Activated CD8-positive, alpha-beta T cell treated with anti-CD3 and anti-CD28 coated beads, Interleukin-2, amount 10 ng/mL, durations not matched to agents 7 days and 5 days (primary cell): ENCODE measurements around the gene PGR. TPM values are rescaled to one million over a fixed set of nuclear protein-coding genes. Genes with fewer than 3 reads are reported as not detected.

Experiments
- ATAC-seq: fragments of 150-1000 bp; cut with Tn5 transposase; one replicate; pipeline ENCODE4 v1.10.0; 2021; ENCODE audit warnings: moderate library complexity
- CTCF ChIA-PET: fragments of 350-600 bp; sonication (Branson Sonifier 250); formaldehyde crosslinking; loops from one replicate; lab custom pipeline; 2021; ENCODE audit warnings: antibody characterized with exemption; lab: Charles Lee
- POLR2A ChIA-PET: fragments of 350-600 bp; sonication (Branson Sonifier 250); formaldehyde crosslinking; loops from one replicate; lab custom pipeline; 2021; ENCODE audit warnings: antibody characterized with exemption; lab: Charles Lee
- DNase-seq: peaks from one replicate; pipeline ENCODE4 v3.0.0-alpha.2; 2020
- H3K27ac Mint-ChIP-seq: one replicate; pipeline ENCODE4 v1.8.0; 2021; ENCODE audit warnings: mild to moderate bottlenecking, mixed read lengths
- H3K27me3 Mint-ChIP-seq: one replicate; pipeline ENCODE4 v1.8.0; 2021; ENCODE audit warnings: low read depth, mixed read lengths
- H3K36me3 Mint-ChIP-seq: one replicate; pipeline ENCODE4 v1.8.0; 2021; ENCODE audit warnings: low read depth, mixed read lengths
- H3K4me1 Mint-ChIP-seq: one replicate; pipeline ENCODE4 v1.8.0; 2021; ENCODE audit warnings: low read depth, mixed read lengths
- H3K4me3 Mint-ChIP-seq: one replicate; pipeline ENCODE4 v1.8.0; 2021; ENCODE audit warnings: mild to moderate bottlenecking, mixed read lengths
- H3K9me3 Mint-ChIP-seq: one replicate; pipeline ENCODE4 v1.8.0; 2022; ENCODE audit warnings: mixed read lengths; ENCODE audit not compliant: insufficient read depth
- total RNA-seq, 2 experiments: library from RNA; stranded (reverse); gene quantifications; one replicate each; pipeline ENCODE4 v1.2.3, GENCODE V29; 2021

The PGR gene
- total RNA-seq, result not detected

DNA sequence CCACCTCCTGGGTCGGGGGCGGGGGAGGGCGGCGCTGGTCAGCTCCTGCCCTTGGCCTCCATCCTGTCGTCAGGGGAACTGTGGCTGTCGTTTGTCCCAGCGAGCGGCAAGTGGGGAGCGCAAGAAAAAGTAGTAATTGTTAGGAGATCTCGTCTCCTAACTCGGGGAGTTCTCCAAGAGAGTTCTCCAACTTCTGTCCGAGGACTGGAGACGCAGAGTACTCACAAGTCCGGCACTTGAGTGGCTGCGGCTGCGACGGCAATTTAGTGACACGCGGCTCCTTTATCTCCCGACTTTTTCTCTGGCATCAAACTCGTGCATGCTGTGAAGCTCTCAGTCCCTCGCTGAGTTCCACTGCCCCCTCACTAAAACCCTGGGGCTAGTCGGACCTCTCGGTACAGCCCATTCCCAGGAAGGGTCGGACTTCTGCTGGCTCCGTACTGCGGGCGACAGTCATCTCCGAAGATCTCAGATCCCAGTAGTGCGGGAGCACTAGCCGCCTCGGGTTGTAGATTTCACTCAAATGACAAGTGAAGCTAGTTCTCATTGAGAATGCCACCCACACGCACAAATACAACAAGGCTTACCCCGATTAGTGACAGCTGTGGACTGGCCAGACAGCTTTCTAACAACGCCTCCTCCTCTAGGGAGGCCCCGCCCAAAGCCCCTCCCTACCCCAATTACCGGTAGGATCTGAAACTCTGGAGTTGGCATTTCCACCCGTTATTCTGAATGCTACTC is at the start of gene PGR:
Gene PGR (minus strand): TSS at position 611 of the 741 bp plus-strand sequence. CDS start 743 bp downstream, outside the sequence.
- H3K27ac Mint-ChIP-seq, result no peak within 1 kb of the TSS
- ChIA-PET CTCF (no interaction called here), POLR2A (no interaction called here)
- H3K36me3 Mint-ChIP-seq, result peaks cover 3% of the 10 kb centered on the region
- H3K9me3 Mint-ChIP-seq, result no peaks in the 10 kb centered on the region
- H3K27me3 Mint-ChIP-seq, result peaks cover 30% of the 10 kb centered on the region
- H3K4me1 Mint-ChIP-seq, result peaks cover 4% of the 10 kb centered on the region
- ATAC-seq (no peak), DNase-seq (no peak)
- H3K4me3 Mint-ChIP-seq, result no peak within 1 kb of the TSS

- ChIA-PET POLR2A (no interaction called here), CTCF (no interaction called here)
- Mint-ChIP-seq H3K9me3 (no peaks in the 10 kb centered on the region), H3K36me3 (no peaks in the 10 kb centered on the region), H3K4me3 (no peak overlapping the region), H3K4me1 (no peaks in the 10 kb centered on the region), H3K27me3 (no peaks in the 10 kb centered on the region), H3K27ac (no peak overlapping the region)
- ATAC-seq, result no peak
- no peak for DNase-seq
Measured at GRCh38 chr11:101176381-101176780, 46.8 kb upstream of the PGR start.

GRCh38 chr11:101169944-101170343 is 40.3 kb upstream of the PGR start:
- ATAC-seq, result no peak
- no peak for DNase-seq
- no peaks in the 10 kb centered on the region for H3K36me3 Mint-ChIP-seq
- H3K4me3 Mint-ChIP-seq, result no peak overlapping the region
- no peaks in the 10 kb centered on the region for H3K27me3 Mint-ChIP-seq
- H3K4me1 Mint-ChIP-seq, result no peaks in the 10 kb centered on the region
- POLR2A ChIA-PET, result no interaction called here
- no peak overlapping the region for H3K27ac Mint-ChIP-seq
- CTCF ChIA-PET, result no interaction called here
- peaks cover 11% of the 10 kb centered on the region for H3K9me3 Mint-ChIP-seq

GRCh38 chr11:101166038-101166437 is 36.4 kb upstream of the PGR start:
- ChIA-PET POLR2A (no interaction called here), CTCF (no interaction called here)
- Mint-ChIP-seq H3K4me1 (no peaks in the 10 kb centered on the region), H3K27ac (no peak overlapping the region), H3K27me3 (no peaks in the 10 kb centered on the region), H3K4me3 (no peak overlapping the region), H3K36me3 (no peaks in the 10 kb centered on the region), H3K9me3 (peaks cover 19% of the 10 kb centered on the region)
- ATAC-seq, result no peak
- no peak for DNase-seq

GRCh38 chr11:101158119-101158518 is 28.5 kb upstream of the PGR start:
- H3K36me3 Mint-ChIP-seq, result no peaks in the 10 kb centered on the region
- DNase-seq (no peak), ATAC-seq (no peak)
- H3K27ac Mint-ChIP-seq, result no peak overlapping the region
- H3K9me3 Mint-ChIP-seq, result peaks cover 15% of the 10 kb centered on the region
- H3K4me1 Mint-ChIP-seq, result no peaks in the 10 kb centered on the region
- no peaks in the 10 kb centered on the region for H3K27me3 Mint-ChIP-seq
- H3K4me3 Mint-ChIP-seq, result no peak overlapping the region
- ChIA-PET POLR2A (no interaction called here), CTCF (no interaction called here)

- Mint-ChIP-seq H3K9me3 (no peaks in the 10 kb centered on the region), H3K27me3 (no peaks in the 10 kb centered on the region), H3K27ac (no peak overlapping the region), H3K36me3 (no peaks in the 10 kb centered on the region), H3K4me1 (no peaks in the 10 kb centered on the region), H3K4me3 (no peak overlapping the region)
- DNase-seq (no peak), ATAC-seq (no peak)
- ChIA-PET POLR2A (no interaction called here), CTCF (no interaction called here)
Measured at GRCh38 chr11:101138245-101138930, 8.8 kb upstream of the PGR start.

DNA sequence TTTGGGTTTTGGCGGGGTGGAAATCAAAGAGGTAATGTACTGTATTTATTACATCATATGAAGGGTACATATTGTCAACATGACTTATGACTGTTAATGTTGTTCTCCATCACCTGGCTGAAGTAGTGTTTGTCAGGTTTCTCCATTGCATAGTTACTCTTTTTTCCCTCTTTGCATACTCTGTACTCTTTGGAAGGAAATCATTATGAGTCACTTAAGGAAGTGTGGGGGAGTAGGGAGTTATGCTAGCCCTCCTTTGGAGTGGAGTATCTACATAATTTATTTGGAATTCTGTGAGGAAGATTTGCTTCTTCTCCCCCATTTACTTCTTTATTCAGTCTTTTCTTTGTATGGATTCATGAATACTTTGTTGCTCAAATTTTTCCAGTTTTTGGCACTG is 3.6 kb upstream of the PGR start:
- Mint-ChIP-seq H3K27me3 (peaks cover 20% of the 10 kb centered on the region), H3K9me3 (no peaks in the 10 kb centered on the region), H3K4me3 (no peak overlapping the region), H3K4me1 (no peaks in the 10 kb centered on the region), H3K27ac (no peak overlapping the region), H3K36me3 (no peaks in the 10 kb centered on the region)
- POLR2A ChIA-PET, result no interaction called here
- no peak for DNase-seq
- no peak for ATAC-seq
- CTCF ChIA-PET, result no interaction called here

DNA sequence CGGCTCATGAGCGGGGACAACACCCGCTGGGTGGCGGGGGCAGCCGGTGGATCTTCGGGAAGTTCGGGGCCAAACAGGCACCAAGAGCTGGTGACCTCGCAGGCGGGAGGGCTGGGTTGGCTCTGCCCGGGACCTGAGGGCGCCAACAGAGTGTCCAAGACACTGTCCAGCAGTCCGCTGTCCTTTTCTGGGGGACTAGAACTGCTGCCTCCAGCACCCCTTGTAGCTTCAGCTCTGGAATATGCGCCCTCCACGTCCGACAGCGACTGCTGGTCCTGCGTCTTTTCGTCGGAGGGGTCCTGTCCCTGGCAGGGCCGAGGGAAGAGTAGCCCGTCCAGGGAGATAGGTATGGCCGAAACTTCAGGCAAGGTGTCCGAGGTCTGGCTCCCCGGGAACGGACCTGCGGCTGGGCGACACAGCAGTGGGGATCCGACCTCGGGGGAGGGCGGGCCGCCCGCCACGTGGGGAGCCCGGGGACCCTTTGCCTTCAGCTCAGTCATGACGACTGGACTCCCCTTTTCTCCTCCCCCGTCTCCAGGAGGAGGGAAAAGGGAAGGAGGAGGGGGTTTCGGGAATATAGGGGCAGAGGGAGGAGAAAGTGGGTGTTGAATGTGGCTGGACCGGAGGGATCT is 926 bp downstream of the PGR start:
- H3K36me3 Mint-ChIP-seq, result peaks cover 3% of the 10 kb centered on the region
- POLR2A ChIA-PET, result no interaction called here
- no peak overlapping the region for H3K27ac Mint-ChIP-seq
- no peak for DNase-seq
- H3K27me3 Mint-ChIP-seq, result peaks cover 30% of the 10 kb centered on the region
- H3K4me3 Mint-ChIP-seq, result no peak overlapping the region
- ATAC-seq, result no peak
- CTCF ChIA-PET, result no interaction called here
- no peaks in the 10 kb centered on the region for H3K9me3 Mint-ChIP-seq
- H3K4me1 Mint-ChIP-seq, result peaks cover 4% of the 10 kb centered on the region

- H3K27me3 Mint-ChIP-seq, result peaks cover 30% of the 10 kb centered on the region
- no peak overlapping the region for H3K4me3 Mint-ChIP-seq
- CTCF ChIA-PET, result no interaction called here
- H3K27ac Mint-ChIP-seq, result no peak overlapping the region
- H3K36me3 Mint-ChIP-seq, result peaks cover 3% of the 10 kb centered on the region
- H3K4me1 Mint-ChIP-seq, result peaks cover 4% of the 10 kb centered on the region
- no peaks in the 10 kb centered on the region for H3K9me3 Mint-ChIP-seq
- DNase-seq (no peak), ATAC-seq (no peak)
- POLR2A ChIA-PET, result no interaction called here
Measured at GRCh38 chr11:101127699-101128570, 1.7 kb downstream of the PGR start.

DNA sequence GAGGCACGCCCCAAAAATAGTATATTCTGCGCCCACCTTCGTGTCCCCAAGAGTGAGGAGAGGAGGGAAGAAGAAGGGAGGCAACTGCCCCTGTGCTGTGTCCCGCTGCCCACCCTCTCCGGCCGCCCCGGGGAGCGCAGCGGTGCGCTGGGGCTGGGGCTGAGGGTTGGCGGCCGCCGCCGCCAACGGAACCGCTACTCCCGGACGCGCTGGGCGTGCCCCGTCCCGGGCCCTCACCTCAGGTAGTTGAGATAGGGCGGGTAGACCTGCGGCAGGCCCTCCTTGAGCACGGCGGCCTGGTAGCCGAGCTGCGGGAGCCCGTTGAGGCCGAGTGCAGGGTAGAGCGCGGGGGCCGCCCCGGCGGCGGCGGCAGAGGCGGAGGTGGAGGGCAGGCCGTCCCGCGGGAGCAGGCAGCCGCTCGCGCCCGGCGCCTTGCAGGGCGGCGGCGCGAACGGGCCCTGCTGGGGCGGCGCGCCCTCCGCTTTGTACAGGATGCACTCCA is 2.4 kb downstream of the PGR start:
- Mint-ChIP-seq H3K4me1 (peaks cover 4% of the 10 kb centered on the region), H3K27me3 (peaks cover 30% of the 10 kb centered on the region), H3K36me3 (peaks cover 3% of the 10 kb centered on the region), H3K4me3 (peak overlapping the region; percentile 36), H3K9me3 (no peaks in the 10 kb centered on the region), H3K27ac (no peak overlapping the region)
- ATAC-seq (peak; percentile 30), DNase-seq (no peak)
- CTCF ChIA-PET, result no interaction called here
- POLR2A ChIA-PET, result no interaction called here

DNA sequence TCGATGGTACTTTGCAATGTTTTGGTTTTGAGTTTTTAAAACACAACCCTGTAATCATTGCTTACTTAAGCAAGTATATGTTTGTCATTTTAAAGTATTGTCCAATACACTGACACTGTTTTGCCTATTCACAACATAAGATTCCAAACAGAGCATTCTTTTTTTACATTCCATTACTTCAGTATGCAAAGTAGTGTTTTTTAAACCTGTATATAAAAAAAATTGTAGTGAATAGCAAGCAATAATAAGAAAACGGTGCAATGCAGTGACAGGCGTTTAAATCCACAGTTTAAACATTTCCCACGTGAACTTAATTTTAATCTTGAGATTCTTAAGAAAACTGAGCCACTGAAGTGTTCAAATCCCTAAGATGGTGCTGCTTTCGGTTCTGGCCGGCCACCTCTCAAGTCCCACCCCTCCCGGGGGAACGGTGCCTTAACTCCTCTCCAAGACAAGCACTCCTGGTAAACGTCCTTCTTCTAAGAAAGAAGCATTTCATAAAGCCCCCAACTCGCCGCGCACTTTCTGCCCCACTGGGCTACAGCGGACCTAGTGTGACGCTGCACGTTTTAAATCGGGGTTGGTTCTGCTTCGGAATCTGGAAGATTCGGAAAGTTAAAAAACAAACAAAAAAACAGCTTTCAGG is 2.9 kb downstream of the PGR start:
- no peak for DNase-seq
- H3K4me1 Mint-ChIP-seq, result peaks cover 4% of the 10 kb centered on the region

More for the DNA sequence above, 2.9 kb downstream of the PGR start:
- no peaks in the 10 kb centered on the region for H3K9me3 Mint-ChIP-seq
- POLR2A ChIA-PET, result no interaction called here
- H3K27me3 Mint-ChIP-seq, result peaks cover 30% of the 10 kb centered on the region
- peaks cover 3% of the 10 kb centered on the region for H3K36me3 Mint-ChIP-seq
- H3K27ac Mint-ChIP-seq, result no peak overlapping the region
- no peak for ATAC-seq
- H3K4me3 Mint-ChIP-seq, result peak overlapping the region; percentile 36
- CTCF ChIA-PET, result no interaction called here
